ENCODE measurements around the gene MAPKBP1.

Gene MAPKBP1

GRCh38 chr15:41870689-41871081 is 96.4 kb downstream of the MAPKBP1 start:
- DNase-seq (ENCODE audit: low read depth), result peak; percentile 2

DNA sequence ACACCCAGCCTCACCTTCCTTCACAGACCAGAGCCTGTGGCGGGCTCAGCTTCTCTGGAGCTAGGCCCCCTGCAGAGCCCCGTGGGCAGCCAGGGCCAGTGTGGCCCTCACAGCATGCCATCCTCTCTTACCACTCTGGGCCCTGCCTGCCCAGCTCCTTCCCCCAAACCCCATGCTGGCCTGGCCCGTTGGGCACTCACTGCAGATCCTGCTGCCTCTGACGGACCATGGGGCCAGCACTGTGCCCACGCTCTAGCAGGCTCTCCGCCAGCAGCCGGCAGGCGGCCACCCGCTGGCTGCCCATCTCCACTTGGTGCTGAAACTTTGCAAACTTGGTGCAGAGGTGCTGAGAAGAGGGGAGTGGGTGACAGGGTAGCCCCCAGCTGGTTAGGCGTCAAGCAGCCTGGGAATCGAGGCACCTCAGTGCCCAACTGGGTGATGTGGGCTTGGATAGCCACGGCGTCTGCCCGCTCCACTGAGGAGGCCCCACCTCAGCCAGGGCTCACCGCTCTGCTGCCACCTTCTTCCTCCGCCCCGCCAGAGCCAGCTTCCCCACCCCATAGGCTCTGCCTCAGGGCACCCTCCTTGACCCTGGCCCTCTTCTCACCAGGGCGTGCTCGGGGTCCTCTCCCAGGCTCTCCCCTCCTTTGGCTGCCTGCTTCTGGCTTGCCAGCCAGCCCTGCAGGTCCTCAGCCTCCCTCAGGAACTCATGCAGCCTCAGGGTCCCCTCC is 97.1 kb downstream of the MAPKBP1 start:
- no peak for DNase-seq (ENCODE audit: low read depth)

DNA sequence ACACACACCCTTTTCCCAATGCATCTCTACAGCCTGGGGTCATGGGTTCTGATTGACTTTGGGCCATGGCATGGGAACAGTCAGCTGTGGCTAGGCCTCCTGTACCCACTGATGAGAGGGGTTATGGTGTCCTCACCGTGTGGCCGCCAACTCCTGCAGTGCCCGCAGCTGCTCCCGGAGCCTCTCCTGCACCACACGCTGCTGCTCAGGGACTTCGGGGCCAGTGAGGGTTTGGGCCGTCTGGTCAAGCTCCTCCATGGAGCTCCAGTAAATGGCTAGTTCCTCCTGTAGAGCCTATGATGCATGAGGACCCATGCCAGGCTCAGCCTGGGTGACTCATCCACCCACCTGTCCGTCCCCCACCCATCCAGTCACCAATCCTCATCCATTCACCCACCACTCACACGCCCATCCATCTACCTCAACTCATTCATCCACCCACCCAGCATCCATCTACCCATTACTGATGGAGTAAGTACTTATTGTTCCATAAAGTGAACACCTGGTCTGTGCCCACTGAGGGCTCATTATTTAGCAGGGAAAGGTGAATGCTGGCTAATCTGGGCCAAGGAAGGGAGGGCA is 98.0 kb downstream of the MAPKBP1 start:
- DNase-seq (ENCODE audit: low read depth), result no peak

DNA sequence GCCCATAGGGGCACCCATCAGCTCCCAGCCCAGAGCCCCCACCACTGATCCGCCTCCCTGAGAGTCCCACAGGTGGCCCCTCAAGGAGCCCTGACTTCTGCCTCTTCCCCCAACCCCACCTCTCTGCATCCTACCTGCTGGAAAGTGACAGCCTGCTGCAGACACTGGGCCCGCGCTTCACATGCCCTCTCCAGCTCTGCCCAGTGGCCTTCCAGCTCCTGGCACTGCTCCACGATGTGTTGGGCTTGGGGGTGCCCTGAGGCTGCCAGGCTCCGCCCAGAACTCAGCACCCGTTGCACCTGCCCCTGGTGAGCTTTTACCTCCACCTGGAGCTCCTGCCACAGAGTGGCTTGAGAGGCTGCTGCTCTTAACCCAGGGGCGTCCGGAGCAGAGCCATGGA is 99.4 kb downstream of the MAPKBP1 start:
- no peak for DNase-seq (ENCODE audit: low read depth)

DNA sequence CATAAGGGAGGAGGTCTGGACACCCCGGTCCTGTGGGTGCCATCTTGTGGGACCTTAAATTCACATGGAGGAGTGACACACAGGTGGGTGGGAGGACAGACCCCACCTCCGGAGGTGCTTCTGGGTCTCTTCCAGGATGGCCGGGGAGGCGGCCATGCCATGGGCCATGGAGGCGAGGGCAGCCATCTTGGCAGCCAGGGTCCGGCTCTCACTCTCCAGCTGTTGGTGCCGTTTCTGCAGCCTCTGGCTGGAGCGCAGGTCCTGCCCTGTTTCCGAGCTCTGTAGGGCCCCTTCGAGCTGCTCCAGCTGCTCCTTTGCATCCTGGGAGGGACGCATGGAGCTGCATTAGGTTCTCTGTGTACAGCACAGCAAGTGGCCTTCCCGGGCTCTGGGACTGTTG is 100.5 kb downstream of the MAPKBP1 start:
- DNase-seq (ENCODE audit: low read depth), result no peak

GRCh38 chr15:41876007-41876406 is 101.7 kb downstream of the MAPKBP1 start:
- DNase-seq (ENCODE audit: low read depth), result no peak

DNA sequence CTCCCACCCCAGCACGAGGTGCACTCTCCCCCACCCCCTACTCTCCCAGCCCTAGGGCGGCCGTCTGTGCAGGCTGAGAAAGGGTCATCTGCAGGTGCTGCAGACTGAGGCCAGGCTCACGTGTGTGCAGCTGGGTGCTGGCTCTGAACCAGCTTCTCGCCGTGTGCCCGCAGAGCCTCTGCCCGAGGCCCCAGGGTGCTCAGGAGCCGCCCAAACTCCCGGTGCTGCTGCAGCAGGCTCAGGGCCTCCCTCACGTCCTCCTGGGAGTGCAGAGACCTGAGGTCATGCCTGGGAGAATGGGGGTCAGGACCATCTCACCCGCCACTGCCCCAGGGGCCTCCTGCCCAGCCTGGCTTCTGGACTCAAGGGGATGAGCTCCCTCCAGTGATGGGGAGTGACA is 102.4 kb downstream of the MAPKBP1 start:
- DNase-seq (ENCODE audit: low read depth), result no peak

All from stromal cell of bone marrow (primary cell).